Occipital lobe (tissue), 2 donors: Measurements from ENCODE around the gene TMEM18. TPM values are rescaled to one million over a fixed set of nuclear protein-coding genes. Genes with fewer than 3 reads are reported as not detected.
A peak's percentile ranks its signal among the peaks of the same experiment; 100 is the strongest.
"Not testable (repeated sequence)": the region's sequence is repeated elsewhere in the genome, so short reads cannot be mapped to it uniquely, and the experiment has no call there.

Source experiments
- DNase-seq: peaks from one replicate; lab custom pipeline; 2025; lab: John Stamatoyannopoulos, UW
- total RNA-seq: library from RNA; depleted of rRNA; stranded (reverse); fragments of >200 nt; gene quantifications from one replicate; pipeline ENCODE4 v1.2.3, GENCODE V29; 2014

The TMEM18 gene
- 19.8 TPM for total RNA-seq

DNA sequence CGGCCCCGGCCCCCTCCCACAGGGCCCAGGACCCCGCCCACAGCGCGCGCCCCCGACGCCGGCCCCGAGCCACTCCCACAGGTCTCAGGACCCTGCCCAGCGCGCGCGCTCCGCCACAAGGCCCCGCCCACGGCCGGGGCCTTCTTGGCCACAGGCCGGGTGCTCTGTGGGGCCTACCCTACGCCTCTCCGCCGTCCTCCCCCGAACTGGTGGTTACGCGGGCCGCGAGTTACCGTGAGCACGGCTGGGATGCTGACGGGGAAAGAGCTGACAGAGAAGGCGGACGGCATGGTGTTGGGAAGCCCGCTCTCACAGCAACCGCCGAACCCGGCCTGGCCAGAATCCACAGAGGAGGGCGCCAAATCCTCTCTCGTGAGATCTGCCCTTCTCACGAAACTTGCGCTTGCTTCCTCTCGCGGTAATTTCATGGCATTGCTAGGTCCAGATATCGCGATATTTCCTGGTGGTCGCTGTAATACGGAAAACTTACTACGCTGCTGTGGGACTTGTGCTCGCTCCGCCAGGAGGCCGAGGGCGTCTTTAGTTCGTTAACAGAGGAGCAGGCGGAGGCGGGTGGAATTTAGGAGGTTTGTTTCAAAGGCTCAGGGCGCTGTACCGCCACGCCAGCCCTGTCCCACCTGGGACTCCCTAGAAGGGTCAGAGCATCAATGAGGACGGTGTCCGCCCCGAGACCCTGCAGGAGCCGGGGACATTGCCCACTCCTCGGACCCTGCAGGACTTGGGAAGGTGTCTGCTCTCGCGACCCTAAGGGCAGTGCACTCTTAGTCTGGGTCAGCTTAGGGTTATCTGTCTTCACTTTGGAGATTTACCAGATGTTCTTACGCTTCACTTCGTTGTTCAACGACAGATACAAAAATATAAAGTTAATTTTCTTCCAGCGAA, at the start of gene TMEM18:
TSS of gene TMEM18 (minus strand) at position 351 of the 903 bp plus-strand sequence. CDS start at position 290, 61 bp downstream.
- DNase-seq = peak; percentile 97

DNA sequence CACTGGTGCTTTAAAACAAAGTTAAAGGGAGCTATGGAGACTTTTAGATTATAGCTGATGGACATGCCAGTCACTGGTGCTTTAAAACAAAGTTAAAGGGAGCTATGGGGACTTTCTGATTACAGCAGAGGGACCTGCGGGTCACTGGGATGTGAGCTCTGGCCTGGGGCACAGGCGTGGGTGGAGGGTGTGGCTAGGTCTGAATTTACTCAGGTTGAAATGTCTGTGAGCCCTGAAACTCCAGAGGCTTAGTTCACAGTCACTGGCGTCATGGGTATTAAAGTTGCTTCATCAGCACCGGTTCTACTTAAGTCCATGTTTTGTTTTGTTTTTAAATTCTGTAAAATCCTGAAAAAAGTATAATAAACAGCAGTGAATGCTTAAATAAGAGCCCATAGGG, 49.0 kb upstream of the TMEM18 start:
- DNase-seq = no peak

DNA sequence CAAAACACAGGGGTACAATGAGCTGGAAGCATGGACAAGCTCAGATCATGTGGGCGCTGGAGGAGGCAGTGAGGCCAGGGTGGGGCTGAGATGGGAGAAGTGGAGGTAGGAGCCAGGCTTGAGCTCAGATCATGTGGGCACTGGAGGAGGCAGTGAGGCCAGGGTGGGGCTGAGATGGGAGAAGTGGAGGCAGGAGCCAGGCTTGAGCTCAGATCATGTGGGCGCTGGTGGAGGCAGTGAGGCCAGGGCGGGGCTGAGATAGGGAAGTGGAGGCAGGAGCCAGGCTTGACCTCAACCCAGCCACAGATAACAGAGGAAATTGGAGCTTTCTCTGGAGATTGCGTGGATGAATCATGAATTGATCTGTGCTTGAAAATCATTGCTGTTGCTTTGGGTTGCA, 48.3 kb upstream of the TMEM18 start:
- DNase-seq = no peak

DNA sequence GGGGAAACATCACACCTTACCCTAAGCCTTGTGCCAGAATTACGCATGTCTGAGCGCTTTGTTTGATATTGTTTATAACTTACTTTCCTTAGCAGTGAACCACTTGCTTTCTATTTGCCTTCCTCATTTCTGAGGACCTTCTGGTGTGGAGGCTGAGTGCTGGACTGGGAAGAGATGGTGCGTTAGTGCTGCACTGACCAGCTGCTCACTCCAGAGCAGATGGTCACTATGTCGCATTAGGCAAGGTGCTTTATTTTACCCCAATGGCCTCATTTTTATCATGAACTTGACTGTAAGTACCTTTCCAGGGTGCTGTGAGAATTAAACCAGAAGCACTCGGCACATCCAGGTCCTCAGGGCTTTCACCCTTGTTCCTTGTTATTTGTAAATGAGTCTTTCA, 46.6 kb upstream of the TMEM18 start:
- no peak for DNase-seq

DNA sequence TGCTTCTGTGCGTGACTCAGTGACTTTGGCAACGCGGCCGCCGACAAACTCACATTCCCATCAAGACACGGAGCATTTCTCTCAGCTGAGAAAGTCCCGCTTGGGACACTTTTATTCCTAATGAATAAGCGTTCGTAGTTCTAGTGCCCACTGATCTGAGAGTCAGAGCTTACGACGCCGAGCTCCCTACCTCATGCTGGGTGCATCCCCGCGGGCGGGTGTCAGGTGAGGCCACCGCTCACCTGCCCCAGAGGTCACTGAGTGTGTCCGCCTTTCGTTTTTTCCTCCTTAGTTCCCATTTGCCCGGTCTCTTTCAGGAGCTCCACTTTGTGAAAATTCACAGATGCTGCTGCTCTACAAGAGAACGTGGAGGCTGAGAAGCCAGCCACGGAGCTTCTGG, 43.6 kb upstream of the TMEM18 start:
- DNase-seq = no peak

DNA sequence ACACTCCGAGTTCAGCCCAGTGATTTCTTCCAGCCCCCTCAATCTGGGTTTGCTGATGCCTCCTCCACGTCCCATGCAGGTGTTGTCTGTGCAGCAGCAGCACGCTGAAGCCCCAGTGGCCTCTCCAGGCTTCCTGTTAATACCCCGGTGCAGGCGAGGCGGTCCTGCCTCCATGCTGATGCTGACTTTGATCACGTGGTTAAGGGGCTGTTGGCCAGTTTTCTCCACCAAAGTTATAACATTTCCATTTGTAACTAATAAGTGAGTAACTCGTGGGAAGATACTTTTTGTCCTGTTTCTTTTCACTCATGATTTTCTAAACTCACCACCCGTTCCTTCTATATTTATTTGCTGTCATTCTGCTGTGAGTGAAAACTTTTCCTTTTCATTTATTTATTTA, 42.5 kb upstream of the TMEM18 start:
- DNase-seq = no peak

DNA sequence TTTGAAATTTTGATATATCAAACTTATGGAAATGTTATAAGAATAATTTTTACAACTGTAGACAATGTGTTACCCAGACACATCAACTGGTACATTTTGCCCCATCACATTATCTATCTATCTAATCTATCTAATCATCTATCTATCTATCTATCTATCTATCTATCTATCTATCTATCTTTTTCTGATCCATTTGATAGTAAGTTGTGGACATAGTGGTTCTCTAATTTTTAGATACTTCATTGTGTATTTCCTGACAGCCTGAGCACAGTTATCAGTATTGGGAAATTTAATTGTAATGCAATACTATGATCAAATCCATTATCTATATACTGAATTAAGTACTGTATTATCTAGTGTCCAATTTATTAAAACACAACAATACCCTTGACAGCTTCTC, 42.0 kb upstream of the TMEM18 start:
- no peak for DNase-seq

DNA sequence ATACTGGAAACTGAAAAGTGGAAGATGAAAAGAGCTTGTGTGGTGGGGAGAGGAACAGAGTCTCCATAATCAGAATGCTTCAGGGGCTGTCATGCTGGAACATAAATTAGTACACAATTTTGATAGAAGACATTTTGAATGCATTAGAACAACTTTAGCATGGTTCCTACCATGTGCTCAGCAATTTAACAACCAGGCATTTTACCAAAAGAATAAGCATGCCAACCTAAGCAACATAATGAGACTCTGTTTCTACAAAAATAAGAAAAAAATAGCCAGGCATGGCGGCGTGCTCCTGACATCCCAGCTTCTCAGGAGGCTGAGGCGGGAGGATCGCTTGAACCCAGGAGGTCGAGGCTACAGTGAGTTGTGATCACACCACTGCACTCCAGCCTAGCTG, 40.5 kb upstream of the TMEM18 start:
- no peak for DNase-seq

DNA sequence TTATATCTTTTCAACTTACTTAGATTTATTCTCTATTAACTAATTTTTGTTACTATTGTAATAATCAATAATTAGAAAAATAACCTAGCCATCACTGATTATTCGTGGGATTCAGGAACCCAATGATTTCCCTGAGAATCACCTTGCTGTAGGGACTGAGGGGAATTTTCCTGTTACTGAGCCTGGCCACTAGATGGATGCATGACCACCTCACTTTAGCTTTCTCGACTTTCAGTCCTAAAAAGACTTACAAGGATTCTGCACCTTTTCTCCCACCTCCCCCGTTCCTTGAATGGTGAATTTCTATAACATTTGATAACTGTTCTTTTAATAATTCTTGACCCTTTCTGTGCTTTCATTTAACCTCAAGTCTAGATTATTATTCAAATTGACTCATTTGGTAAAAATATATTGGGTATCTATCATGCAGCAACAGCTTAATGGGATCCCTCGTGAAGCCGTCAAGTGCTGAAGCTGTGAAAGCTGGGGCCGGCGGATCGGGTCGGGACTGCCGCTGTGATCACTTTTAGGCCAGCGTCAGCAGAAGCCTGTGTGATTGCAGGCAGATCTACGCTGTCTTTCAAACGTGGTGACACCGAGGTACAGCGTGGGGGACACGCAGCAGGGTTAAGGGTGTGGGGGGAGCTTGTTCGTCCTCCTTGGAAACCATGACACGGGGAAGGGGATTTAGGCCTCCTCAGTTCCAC, 38.8 kb upstream of the TMEM18 start:
- no peak for DNase-seq

DNA sequence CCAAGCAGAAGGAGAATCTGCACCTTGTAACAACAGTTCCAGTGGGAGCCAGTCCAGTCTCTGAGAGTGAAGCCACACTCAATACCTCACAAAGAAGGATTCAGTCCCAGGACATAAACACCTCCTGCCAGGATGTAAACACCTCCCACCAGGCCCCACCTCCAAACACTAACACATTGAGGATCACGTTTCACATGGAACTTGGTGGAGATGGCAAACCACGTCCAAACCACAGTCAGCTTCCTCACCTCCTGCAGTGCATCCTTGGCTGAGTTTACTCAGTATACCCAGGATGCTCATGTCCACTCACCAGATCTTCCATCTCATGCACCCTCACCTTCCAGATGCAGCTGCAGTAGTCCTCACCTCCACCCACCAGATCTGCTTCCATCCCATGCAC, 37.8 kb upstream of the TMEM18 start:
- no peak for DNase-seq

DNA sequence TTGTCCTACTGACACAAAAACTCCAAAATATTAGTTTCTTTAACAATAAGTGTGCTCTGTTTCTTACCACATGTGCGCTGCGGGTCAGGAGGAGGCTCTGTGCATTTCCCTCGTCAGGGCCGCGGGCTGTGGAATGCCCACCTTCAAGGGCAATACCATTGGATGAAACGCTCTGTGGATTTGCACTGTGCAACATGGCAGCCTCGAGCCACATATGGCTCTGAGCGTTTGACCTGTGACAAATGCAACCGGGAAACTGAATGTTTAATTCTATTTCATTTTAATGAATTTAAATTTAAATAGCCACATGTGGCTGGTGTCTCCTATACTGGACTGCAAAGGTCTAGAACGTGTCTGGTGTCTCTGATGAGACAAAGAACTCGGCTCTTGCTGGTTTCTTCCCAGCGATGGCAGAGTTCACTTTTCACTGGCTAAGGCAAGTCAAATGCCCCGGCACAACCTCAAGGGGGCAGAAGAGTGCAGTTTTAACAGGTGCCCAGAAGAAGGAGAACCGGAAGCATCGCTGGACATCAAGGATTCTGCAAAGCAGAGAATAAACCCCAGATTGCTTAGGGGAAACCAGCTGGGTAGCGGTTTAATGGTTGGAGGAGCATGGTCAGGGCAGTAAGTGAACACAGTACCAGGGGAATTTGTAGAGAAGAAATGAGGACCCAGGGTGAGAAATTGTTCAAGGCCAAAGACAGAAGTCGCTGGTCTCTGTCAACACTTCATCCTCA, 37.0 kb upstream of the TMEM18 start:
- no peak for DNase-seq

DNA sequence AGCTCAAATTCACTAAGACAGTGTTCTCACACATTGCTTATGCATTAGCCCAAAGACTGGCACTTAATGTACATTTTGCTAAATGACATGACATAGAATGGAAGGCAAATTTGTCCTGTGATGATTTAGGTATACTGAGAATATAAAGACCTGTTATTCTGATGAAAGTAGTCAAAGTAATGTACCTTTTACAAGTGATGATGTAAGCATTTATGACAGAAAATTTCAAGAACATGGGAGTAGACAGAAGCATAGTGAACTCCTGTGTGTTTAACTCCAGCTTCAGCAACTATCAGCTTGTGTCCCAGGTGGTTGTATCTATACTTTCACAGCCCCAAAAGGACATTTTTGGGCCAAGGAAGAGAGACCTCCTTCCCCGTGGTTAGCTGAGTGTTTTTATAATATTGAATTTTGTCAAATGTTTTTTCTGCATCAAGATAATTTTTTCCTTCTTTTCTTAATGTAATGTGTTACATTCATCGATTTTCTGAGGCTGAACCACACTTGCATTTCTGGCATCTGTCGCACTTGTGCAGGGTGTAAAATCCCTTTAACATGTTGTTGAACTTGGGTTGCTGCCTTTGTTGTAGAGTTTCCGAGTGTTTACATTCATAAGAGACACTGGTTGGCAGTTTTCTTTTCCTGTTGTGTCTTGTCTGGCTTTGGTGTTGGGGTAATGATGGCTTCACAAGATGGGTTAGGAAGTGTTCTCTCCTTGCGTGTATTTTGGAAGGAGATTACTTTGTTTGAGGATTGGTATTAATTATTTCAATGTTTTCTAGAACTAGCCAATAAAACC, 33.9 kb upstream of the TMEM18 start:
- DNase-seq = no peak

DNA sequence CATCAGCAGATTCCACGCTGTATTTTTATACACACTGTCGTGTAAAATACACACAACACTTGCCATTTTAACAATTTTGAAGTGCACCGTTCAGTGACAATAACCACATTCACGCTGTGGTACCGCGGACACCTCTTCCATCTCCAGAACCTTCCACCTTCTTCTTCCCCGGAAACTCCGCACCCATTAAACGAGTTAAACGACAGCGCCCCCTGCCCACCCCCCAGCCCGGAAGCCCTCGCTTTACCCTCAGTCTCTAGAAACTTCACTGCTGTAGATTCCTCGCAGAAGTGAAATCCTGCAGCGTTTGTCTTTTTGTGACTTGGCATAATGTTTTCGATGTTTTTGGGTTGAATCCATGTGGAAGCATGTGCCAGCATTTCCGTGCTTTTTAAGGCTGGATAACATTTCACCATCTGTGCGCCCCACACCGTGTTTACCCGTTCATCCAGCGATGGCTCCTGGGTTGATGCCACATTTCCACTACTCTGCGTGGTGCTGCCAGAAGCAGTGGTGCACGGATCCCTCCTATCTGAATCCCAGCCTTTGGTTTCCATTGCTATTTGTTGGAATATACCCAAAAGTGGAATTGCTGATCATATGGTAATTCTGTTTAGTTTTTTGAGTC, 32.0 kb upstream of the TMEM18 start:
- peak; percentile 53 for DNase-seq

DNA sequence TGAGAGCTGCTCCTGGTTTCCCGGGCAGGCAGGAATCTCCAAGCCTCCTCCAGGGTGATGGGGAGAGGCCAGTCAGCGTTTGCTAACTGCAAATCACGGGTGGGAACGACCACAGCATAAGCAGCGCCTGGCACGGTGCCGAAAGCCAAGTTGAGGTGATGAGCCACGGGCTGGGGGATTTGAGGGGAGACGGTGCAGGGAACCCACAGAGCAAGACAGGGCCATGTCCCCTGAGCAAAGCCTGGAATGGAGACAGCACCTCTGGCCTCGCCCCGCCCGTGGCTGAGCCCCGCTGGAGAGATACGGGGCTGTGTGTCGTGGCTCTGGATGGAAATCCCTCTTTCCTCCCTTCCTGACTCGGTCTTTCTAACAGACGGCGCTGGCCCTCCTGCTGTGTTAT, 31.5 kb upstream of the TMEM18 start:
- no peak for DNase-seq

DNA sequence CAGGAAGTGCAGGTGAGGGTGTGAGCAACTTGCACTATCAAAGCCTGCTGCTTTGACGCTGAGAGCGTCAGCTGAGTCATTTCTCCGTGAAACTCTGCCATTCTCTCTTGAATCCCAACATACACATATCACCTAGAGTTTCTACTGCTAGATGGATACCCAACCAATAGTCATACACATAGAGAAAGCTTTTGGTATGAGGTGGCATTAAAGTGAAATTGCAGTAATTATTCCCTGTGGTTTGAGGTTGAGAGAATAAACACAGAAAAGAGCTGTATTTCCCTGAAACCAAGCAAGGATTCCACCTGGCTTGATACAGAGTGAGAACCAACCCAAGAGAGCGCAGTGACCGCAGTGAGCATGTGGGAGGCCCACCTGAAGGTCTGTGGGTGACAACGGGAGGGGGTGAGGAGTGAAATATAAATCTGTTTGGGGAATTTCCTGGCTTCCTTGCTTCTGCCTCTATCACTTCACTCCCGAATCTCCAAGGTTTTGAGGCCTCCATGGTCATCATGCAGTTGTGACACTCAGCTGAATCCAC, 28.8 kb upstream of the TMEM18 start:
- DNase-seq = no peak

DNA sequence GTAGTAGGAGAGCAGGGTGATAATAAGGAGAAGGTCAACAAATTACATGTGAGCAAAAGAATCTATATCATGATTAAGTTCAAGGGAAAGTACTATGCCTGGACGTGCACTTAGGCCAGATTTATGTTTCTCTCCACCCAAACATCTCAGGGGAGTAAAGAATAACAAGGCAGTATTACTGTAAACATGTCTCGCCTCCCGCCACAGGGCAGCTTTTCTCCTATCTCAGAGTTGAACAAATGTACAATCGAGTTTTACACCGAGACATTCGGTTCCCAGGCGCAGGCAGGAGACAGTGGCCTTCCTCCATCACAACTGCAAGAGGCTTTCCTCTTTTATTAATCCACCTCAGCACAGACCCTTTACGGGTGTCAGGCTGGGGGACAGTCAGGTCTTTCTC, 25.6 kb upstream of the TMEM18 start:
- not testable (repeated sequence) for DNase-seq

DNA sequence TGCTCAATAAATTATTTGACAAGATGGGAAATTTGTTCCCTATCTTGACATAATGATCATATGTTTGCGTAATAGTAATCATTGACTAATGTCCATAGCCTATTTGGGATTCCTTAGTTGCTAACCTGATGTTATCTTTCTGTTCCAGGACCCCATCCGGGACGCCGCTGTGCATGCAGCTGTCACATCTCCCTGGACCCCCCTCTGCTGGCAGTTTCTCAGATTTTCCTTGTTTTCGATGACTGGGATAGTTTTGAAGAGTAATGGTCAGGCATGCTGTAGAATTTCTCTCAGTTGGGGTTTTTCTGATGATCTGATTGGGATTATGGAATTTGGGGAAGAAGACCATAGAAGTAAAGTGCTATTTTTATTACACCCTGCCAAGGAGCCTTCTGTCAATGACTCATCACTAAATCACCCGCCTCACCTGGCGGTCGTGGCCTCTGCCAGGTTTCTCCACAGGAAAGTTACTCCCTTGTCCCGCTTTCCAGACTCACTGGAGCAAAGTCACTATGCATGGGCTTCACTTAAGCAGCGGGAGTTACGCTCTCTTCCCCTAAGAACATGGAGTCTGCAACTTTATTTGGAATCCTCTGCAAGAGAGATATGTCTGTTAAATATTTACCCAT, 19.9 kb upstream of the TMEM18 start:
- DNase-seq = no peak

DNA sequence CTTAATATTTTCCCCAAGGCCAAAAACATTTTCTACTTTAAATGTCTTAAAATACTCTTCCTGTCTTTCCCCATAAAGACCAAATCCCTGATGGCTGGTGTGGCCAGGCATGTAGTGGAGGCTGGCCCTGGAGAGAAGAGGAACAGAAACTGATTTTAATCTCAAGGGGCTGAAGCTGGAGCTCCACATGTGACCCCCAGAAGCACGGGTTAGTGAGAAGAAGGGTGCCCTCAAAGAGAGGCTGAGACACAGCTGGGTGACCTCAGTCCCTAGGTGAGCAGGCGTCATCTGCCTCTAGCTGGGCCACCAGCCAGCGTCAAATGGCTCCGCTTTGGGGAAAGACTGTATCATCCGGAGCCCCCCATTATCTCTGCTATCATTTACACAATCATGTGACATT, 19.3 kb upstream of the TMEM18 start:
- no peak for DNase-seq

DNA sequence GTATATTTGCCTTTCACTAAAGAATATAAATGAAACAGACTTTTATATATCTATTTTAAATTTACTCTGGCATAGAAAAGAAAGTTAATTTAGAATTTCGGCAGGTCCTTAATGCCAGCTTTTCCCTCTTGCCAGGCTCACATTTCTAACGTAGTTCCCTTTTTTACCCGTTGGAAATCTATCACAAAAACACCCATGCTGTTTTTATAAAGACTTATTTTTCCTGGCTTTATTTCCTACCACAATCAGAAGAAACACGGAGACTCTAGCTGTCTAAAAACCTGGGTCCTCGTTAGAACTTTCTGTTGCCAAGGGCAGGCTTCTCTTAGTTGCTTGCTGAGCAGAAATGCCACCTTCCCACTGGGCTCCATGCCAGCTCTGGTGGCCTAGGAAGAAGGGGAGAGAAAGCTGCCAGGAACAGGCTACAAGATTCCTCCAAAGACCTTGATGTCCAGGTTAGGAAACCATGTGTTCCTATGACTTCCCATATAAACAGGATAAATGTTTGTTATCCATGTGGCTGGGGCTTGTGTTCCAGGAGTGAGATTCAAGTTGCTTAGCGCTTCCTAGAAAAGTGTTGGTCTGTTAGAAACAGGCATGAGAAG, 17.8 kb upstream of the TMEM18 start:
- DNase-seq = no peak

DNA sequence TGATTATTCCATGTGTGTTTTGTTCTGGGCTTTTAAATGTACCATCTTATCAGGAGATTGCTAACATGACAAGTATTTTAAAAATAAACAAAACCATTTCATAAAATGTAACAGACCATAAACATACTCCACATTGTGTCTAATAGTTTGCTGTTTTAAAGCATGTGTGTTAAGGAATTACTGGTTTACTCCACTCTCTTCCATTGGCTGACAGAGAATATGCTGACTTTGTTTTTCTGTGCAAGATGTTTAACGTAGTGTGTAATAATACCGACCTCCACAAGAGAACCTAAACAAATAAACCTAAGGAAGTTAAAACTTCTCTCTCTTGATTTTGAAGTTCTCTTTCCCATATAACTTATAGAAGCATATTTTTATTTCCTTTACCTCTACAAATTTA, 17.0 kb upstream of the TMEM18 start:
- DNase-seq = no peak
